HG03139 (cell line): ENCODE data around the gene CROCC.
"Not testable (repeated sequence)": the region's sequence is repeated elsewhere in the genome, so short reads cannot be mapped to it uniquely, and the experiment has no call there.

Experiments
- ATAC-seq: cut with Tn5 transposase; IDR thresholded peaks from one replicate; pipeline ENCODE4 v1.9.1; 2021; ENCODE audit not compliant: unreplicated experiment

Gene CROCC

DNA sequence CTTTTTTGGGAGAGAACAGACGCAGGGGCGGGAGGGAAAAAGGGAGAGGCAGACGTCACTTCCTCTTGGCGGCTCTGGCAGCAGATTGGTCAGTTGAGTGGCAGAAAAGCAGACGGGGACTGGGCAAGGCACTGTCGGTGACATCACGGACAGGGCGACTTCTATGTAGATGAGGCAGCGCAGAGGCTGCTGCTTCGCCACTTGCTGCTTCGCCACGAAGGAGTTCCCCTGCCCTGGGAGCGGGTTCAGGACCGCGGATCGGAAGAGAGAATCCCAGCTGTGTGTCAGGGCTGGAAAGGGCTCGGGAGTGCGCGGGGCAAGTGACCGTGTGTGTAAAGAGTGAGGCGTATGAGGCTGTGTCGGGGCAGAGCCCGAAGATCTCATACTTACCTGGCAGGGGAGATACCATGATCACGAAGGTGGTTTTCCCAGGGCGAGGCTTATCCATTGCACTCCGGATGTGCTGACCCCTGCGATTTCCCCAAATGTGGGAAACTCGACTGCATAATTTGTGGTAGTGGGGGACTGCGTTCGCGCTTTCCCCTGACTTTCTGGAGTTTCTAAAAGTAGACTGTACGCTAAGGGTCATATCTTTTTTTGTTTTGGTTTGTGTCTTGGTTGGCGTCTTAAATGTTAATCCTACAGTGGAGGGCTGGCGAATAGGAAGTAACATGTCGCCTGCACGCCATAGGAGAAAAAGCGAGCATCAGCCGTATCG, 26.0 kb upstream of the CROCC start, which contains the start of gene RNU1-2:
RNU1-2 (plus strand) TSS at position 383 of the 718 bp plus-strand sequence.
- ATAC-seq: peak; percentile 84

DNA sequence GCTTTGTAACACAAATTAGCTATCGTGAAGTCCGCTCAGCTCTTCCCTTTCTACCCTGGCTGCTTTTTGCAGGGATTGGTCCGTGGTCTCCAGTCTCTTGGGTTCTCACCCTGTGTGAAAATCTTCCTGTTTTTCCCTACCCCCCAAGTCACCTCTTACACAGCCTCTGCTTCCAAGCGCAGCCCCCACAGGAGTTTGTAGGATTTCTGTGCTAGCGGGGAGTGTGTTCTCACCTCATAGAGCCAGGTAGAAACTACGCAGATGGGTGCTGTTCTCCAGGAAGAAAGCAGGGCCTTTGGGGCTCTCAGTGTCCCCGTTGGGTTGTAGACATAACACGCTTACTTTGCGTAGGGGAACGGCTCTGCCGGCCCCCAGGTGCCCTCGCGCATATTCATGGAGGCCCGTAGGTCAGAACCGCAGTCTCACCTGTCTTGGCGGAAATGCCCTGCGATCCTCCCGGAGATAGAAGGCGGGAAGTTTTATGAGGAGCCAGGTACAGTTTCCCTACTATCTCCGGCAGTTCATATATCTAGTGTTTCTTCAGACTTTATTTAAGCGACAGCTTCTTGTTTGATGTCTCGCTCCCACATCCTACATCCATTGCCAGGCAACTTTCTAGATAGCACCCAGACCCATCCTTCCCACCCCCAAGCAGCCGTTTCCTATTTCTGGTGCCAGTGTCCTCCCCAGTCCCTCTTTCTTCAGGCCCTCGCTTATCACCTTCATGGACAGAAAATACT, 25.2 kb upstream of the CROCC start:
- ATAC-seq: peak; percentile 22

DNA sequence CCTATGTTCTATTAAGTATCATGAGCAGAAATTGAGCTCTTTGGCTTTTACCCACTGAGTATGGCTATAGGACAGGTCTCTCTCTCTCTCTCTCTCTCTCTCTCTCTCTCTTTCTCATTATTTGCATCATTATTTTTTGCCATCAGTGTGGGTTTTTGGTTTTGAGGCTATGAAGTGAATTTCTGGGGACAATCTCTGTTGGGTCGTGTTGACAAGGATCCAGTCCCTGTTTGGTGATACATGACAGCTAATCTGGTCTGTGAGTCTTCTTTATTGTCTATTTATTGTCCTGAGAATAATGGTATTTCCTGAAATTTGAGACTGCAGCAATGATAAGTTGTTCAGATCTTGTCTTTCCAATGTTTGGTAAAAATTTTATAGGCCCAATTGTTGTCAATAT, 24.1 kb upstream of the CROCC start:
- ATAC-seq: not testable (repeated sequence)

DNA sequence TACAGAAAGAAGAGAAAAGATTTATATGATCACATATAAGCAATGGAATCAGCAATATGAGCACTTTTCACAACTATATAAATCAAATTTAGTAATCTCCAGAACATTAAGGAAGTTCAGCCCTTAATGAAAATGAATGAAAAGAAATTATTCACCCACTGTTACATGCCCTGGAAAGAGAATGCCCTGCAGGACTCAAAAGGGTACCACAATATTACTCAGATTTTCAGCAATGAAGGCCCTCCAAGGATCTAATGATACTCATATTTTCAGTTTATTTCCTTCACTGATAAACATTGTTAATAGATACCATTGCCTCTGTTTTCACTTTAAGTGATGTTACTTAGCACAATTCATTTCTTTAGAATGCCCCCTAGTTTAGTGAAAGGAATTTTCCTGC, 23.4 kb upstream of the CROCC start:
- ATAC-seq: not testable (repeated sequence)

DNA sequence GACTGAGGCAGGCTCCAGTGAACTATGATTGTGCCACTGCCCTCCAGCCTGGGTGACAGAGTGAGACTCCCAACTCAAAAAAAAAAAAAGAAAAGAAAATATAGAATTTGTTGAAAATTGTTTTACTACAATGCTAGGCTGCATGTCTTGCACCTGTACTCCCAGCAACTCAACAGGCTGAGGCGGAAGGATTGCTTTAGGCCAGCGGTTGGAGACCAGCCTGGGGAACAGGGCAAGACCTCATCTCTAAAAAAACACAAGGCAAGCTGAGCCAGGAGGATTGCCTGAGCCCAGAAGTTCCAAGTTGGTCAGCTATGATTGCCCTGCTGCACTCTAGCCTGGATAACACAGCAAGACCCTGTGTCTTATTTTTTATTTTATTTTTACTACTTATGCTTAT, 22.7 kb upstream of the CROCC start:
- not testable (repeated sequence) for ATAC-seq

DNA sequence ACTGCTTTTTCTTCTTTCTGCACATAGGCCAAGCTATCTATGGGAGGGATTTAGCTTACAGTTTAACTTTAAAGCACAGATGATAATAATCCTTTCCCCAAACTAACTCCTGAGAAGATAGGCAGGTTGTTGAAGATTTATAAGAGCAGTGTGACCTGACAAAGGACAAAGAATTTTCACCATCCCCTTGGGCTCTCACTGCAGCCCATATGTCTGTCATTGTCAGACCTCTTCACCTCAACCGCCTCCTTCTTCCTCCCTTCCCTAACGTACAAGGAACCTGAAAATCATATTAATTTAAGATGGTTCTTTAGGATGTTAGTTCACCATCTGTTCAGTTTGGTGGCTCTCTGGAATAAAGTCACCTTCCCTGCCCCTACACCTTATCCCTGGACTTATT, 21.0 kb upstream of the CROCC start:
- no peak for ATAC-seq

DNA sequence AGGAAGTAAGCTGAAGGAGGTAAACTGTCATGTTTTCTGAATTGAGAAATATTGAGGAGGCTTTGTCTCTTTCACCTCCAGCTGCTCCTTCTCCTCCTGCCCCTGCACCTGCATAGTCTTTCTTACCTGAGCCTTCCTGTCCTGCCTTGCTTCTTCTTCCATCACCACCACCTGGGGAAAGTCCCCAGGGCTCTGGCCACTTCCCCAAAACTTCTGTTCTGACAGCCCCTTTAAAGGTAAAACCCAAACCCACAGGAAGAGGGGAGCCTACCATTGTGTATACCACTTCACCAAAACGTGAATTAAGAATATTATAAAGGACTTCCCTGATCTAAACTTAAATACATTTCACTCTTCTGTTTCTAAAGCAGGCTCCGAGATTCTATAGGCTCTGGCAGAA, 20.4 kb upstream of the CROCC start:
- not testable (repeated sequence) for ATAC-seq

DNA sequence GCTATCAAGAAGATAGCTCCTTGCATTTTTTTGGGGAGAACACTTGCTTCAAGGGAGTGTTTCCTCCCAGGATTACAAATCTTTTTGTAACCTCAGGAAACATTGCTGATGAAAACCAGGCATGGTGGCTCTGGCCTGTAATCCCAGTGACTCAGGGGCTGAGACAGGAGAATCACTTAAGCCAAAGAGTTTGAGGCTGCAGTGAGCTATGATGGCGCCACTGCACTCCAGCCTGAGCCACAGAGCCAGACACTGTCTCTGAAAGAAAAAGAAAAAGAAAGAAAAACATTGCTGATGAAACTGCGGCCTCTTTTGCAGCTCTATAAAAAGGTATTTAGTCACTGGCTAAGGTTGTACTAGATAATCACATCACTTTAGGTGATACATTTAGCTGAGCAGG, 18.7 kb upstream of the CROCC start:
- no peak for ATAC-seq

DNA sequence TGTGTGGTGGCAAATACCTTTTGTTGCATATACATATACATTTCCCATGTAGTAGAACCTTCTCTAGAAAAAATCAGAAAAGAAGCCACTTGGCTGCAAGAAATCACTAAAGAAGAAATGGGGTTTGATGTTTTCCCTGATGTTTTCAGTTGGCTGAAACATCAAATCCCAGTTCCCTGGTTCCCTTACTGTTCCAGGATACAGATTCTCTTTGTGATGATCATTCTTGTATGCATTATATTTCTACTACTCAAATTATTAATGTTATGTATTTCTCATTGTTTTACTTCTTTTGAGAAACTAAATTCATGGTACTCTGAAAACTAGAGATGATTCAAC, 18.3 kb upstream of the CROCC start:
- no peak for ATAC-seq

DNA sequence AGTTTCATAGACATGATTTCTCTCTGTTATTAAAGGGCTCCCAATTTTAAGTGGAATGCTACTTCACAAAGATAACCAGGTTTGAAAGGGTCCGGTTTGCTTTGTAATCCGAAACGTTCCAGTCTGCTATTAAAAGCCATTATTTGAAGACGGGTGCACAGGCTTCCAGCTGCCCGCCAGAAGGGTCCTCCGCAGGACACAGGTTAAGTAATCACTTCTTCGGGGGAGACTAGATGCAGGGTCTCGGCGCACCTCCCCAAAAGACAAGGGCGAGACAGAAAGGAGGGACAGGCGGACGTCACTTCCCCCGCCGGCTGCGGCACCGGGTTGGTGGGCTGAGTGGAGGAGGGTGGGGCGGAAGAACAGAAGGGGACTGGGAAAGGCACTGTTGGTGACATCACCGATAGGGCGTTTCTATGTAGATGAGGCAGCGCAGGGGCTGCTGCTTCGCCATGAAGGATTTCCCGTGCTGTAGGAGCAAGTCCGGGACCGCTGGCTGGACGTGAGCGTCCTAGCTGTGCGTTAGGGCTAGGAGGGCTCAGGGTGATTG, 17.1 kb upstream of the CROCC start:
- ATAC-seq: peak; percentile 85

DNA sequence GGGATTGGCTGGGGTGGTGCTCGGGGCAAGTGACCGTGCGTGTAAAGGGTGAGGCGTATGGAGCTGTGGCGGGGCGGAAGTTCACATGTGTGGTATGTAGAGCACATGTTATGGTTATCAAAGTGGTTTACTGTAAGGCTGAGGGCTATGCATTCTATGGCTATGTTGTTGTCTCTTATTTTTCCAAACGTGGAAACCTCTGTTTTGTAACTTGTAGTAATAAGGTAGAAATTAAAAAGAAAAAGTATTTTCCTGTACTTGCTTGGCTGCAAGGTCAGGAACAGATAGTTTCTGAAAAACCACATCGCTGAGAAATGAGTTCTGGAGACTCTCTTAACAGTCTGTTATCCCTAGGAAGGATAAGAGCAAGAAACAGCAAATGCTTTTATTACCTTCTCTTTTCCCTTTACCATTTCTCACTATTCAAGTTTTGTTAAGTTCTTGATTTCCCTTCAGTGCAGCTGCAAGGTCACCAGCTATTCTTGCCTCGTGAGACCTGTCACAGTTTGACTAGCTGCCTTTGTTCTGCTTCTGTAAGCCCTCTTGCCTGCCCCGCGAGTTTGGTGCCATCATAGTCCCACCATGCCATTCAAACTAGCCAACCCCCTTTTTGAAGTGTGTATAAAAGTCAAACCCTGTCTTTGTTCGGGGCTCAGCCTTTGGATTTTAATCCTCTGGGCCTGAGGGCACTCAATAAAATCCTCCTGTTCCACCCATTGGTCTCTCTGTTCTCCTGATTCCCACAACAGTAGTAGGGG, 16.4 kb upstream of the CROCC start:
- ATAC-seq: peak; percentile 71

DNA sequence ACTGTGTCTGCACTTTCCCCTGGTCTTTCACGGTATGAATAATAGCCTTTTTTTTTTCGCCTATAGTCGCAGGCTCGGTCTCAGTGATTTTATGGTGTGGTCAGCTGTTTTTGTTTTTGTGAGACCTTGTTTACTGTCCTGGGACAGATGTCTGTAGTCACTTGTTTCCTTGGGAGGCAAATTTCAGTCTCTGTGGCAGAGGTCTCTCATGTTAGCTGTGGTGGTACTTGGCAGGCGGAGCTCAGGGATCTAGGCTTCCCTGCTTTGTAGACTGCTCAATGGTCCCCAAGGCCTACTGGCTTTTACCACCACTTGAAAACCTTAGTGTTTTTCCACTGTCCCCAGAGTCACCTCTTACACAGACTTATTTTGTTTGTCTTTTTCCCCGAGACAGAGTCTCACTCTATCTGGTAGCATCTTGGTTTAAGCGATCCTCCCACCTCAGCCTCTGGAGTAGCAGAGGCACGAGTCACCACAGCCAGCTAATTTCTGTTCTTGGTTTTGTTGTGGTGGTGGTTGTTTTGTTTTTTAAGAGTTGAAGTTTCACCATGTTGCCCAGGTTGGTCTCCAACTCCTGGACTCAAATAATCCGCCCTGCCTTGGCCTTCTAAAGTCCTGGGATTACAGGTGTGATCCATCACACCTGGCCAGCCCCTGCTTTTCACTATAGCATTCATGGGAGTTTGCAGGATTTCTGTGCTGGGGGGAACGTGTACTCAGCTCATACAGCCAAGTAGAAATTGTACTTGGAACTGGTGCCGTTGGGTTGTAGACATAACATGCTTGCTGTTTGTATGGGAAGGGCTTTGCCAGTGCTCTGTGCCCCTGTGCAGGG, 15.6 kb upstream of the CROCC start:
- ATAC-seq: no peak

DNA sequence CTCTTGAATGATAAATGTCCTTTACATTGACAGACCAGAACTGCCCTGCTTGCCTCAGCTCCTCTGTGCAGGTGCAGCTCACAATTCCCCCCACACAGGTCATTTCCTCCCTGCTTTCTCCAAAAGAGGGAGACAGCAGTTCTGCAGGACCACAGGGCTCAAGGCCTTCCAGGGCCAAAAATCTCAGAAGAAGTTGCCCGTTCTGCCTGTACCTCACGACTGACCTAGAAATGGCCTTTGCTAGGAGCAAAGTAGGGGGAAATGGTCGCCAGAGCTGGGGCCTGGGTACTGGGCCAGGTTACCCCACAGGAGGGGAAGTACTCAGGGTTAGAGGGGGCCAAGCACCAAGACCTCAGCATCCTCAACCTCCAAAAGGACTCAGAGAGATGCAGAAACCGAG, 14.9 kb upstream of the CROCC start:
- no peak for ATAC-seq

DNA sequence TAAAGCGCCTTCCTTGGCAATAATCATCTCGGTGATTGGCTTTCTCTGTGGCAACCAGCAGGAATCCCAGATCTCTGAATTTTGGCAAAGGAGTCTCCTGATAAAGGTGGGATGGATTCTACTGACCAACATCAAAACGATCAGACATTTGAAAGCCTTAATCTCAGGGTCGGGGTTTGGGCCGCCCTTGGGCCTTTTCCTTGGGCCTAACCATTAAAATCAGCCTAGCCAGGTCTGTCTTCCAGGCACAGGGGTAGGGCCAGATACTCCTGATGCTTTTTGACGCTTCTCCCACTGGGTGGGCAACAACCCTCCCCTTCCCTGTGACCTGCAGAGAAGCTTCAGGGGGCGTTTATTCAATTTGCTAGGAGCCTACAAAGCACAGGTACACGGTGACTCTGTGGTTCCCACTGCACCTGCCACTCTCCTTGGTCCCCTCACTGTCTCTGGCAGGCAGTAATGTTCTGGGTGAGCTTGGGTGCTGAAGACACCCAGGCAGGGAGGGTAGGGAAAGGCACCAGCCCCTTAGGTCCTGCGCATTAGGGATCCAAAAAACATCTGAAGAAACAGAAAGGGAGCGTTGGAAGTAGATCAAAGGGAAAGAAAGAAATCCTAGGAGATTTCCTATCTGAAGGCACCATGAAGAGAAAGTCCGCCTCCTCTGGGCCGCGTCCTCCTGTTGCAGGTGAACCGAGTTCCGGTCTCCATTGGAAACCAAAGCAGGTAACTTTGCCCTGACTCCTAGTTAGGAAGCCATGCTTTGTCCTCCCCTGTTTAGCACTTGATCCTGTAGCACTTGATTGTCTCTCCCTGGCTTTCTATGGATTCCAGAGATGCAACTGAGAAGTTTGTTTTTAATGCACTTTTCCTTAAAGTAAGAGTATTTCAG, 13.6 kb upstream of the CROCC start:
- ATAC-seq: no peak

DNA sequence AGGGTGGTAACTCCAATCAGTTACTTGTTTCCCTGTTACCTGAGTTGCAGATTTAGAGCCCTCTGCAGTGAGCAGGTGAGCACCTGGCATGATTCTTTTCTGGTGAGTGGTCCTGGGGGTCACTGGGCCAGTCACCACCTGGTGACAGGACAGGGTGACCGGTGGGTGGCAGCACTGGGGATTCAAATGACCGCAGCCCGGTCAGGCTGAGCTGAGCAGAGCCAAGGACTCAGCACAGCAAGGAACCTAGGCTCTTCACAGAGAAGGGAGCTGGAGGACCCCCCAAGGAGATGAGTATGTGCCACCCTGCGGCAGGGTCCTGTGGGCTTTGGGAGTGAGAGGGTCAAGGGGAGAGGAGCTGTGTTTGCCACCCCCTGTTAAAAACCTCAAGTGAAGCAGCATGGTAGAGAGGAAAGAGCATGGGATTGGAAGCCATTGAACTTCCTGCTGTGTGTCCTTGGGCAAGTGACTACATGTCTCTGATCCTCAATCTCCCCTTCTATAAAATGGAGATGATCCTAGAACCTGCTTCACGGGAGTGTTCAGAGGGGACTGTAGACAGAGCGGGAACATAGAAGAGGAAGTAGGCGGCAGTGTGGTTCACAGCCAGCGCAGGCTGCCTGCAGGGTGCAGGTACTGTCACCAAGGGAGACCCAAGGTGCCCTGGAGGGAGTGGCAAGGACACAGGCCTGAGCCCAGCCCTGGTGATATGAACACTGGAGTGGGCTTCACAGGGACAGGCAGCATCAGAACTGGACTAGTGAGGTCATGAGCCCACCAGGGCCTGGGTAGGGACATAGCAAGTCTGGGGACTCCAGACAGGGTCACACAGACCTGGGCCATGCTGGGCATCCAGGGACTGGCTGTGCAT, 9.6 kb upstream of the CROCC start:
- not testable (repeated sequence) for ATAC-seq

DNA sequence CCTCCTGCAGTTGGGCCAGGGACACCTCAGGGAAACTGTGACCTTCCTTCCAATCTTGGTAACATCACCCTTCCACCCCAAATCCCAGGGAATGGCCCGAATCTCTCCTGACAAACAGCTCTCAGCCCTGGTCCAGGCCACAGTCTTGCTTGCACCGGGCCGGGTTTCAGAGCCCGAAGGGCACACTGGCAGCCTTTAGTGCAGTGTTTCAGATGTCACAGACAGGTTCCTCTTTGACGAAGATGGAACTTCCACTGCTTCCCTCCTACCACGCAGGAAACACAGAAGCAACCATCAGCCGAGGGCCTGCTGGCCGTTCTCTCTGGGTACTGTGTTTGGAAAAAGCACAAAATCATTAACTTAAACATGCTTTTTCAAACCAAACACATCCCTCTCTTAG, 9.0 kb upstream of the CROCC start:
- ATAC-seq: not testable (repeated sequence)

DNA sequence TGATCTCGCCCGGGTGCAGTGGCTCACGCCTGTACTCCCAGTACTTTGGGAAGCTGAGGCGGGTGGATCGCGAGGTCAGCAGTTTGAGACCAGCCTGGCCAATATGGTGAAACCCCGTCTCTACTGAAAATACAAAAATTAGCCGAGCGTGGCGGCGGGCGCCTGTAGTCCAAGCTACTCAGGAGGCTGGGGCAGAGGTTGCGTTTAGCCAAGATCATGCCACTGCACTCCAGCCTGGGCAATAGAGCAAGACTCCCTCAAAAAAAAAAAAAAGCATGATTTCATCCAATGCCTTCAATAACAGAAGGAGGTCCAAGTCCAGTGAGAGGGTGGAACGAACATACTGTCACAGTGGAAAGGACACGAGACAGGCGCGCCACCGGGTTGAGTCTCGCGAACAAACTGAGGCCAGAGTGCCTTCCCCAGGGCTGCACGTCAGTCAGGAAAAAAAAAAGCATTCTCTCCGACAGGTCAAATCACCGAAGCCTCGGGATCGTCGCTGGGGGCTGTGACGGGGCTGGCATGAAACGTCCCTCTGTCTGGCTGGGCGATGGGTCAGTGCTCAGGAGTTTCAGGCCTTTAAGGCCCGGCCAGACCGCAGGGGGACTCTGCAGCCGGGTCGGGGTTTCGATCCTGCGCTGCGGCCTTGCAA, 8.4 kb upstream of the CROCC start:
- no peak for ATAC-seq
